Loucy (cell line): ENCODE measurements around the gene INTS13.

Experiments used
- H2AFZ ChIP-seq: fragments of 200-600 bp; sonication (generic); 2 replicates; pipeline ENCODE4 v1.6.0; 2016; ENCODE audit warnings: antibody characterized with exemption, mild to moderate bottlenecking, low read length, moderate library complexity
- H3F3A ChIP-seq: fragments of 200-600 bp; 2 replicates; pipeline ENCODE4 v1.6.0; 2016; ENCODE audit warnings: antibody characterized with exemption, low read depth, mild to moderate bottlenecking
- H3K27me3 ChIP-seq: fragments of 200-600 bp; sonication (generic); 2 replicates; pipeline ENCODE4 v1.6.1; 2014; ENCODE audit warnings: low read length, mild to moderate bottlenecking; ENCODE audit not compliant: insufficient read depth, poor library complexity, severe bottlenecking
- H3K36me3 ChIP-seq: fragments of 200-600 bp; sonication (generic); 2 replicates; pipeline ENCODE4 v1.6.1; 2016; ENCODE audit warnings: low read length; ENCODE audit not compliant: insufficient read depth
- H3K4me1 ChIP-seq: fragments of 200-600 bp; sonication (generic); 2 replicates; pipeline ENCODE4 v1.5.1; 2014; ENCODE audit warnings: low read length, mild to moderate bottlenecking; ENCODE audit not compliant: insufficient read depth, poor library complexity, severe bottlenecking
- H3K4me2 ChIP-seq: fragments of 200-600 bp; sonication (generic); 2 replicates; pipeline ENCODE4 v1.6.0; 2014; ENCODE audit warnings: antibody characterized with exemption, low read length, low read depth, mild to moderate bottlenecking; ENCODE audit not compliant: poor library complexity, severe bottlenecking
- H3K4me3 ChIP-seq: fragments of 200-600 bp; sonication (generic); 2 replicates; pipeline ENCODE4 v1.5.1; 2014; ENCODE audit warnings: low read length, mild to moderate bottlenecking, mixed read lengths; ENCODE audit not compliant: poor library complexity, severe bottlenecking
- H3K79me2 ChIP-seq: fragments of 200-600 bp; sonication (generic); 2 replicates; pipeline ENCODE4 v1.6.1; 2014; ENCODE audit warnings: low read length; ENCODE audit not compliant: insufficient read depth
- H3K9ac ChIP-seq: fragments of 200-600 bp; sonication (generic); 2 replicates; pipeline ENCODE4 v1.6.0; 2014; ENCODE audit warnings: mild to moderate bottlenecking, low read depth, low read length, moderate library complexity; ENCODE audit not compliant: poor library complexity, severe bottlenecking
- H3K9me2 ChIP-seq: fragments of 200-600 bp; sonication (generic); replicated peaks from 2 replicates; pipeline ENCODE4 v1.6.1; 2016; ENCODE audit warnings: low read depth, low read length, mixed read lengths
- H3K9me3 ChIP-seq: fragments of 200-600 bp; sonication (generic); 2 replicates; pipeline ENCODE4 v1.6.1; 2014; ENCODE audit warnings: mild to moderate bottlenecking, antibody characterized with exemption, low read length, low read depth; ENCODE audit not compliant: insufficient read depth
- H4K20me1 ChIP-seq: fragments of 200-600 bp; sonication (generic); 2 replicates; pipeline ENCODE4 v1.6.0; 2014; ENCODE audit warnings: antibody characterized with exemption, low read length, mild to moderate bottlenecking; ENCODE audit not compliant: insufficient read depth, poor library complexity, severe bottlenecking
- CTCF ChIP-seq: fragments of 200-600 bp; sonication (generic); conservative IDR thresholded peaks from 2 replicates; pipeline ENCODE4 v1.5.1; 2014; ENCODE audit warnings: mild to moderate bottlenecking, antibody characterized with exemption, low read length
- EZH2phosphoT487 ChIP-seq: fragments of 200-600 bp; IDR thresholded peaks from 2 replicates; pipeline ENCODE4 v1.6.1; 2018; ENCODE audit warnings: antibody characterized with exemption, mild to moderate bottlenecking, moderate library complexity, borderline replicate concordance

INTS13 gene

GRCh38 chr12:26878661-26879119, 59.1 kb downstream of the INTS13 start:
- Histone ChIP-seq H4K20me1 (no peaks in the 10 kb centered on the region), H3K27me3 (no peaks in the 10 kb centered on the region), H3F3A (no peaks in the 10 kb centered on the region), H3K4me1 (peaks cover 15% of the 10 kb centered on the region), H3K9ac (peak overlapping the region; percentile 16), H3K79me2 (no peaks in the 10 kb centered on the region), H3K36me3 (no peaks in the 10 kb centered on the region), H3K9me3 (no peaks in the 10 kb centered on the region), H3K9me2 (no peaks in the 10 kb centered on the region), H3K4me3 (no peak overlapping the region), H3K4me2 (peak overlapping the region; percentile 7), H2AFZ (no peak overlapping the region)
- TF ChIP-seq EZH2phosphoT487 (no peak), CTCF (no peak)

GRCh38 chr12:26874501-26875296, 63.1 kb downstream of the INTS13 start:
- H2AFZ ChIP-seq, result peak overlapping the region; percentile 21; the same call in 1 of the 2 replicates
- no peak overlapping the region for H3K4me3 ChIP-seq
- no peaks in the 10 kb centered on the region for H3K9me2 ChIP-seq
- no peaks in the 10 kb centered on the region for H3K79me2 ChIP-seq
- H3K27me3 ChIP-seq, result no peaks in the 10 kb centered on the region
- no peaks in the 10 kb centered on the region for H3K9me3 ChIP-seq
- no peaks in the 10 kb centered on the region for H4K20me1 ChIP-seq
- H3K36me3 ChIP-seq, result no peaks in the 10 kb centered on the region
- H3K4me2 ChIP-seq, result no peak overlapping the region
- 0 out of 2 replicates have a peak, but pooled peaks cover 11% of the 10 kb centered on the region for H3F3A ChIP-seq
- H3K4me1 ChIP-seq, result peaks cover 53% of the 10 kb centered on the region
- H3K9ac ChIP-seq, result no peak overlapping the region
- TF ChIP-seq EZH2phosphoT487 (no peak), CTCF (no peak)

GRCh38 chr12:26872625-26873024, 65.2 kb downstream of the INTS13 start:
- no peaks in the 10 kb centered on the region for H3K79me2 ChIP-seq
- TF ChIP-seq EZH2phosphoT487 (no peak), CTCF (no peak)
- H3K27me3 ChIP-seq, result no peaks in the 10 kb centered on the region
- H3K4me2 ChIP-seq, result peak overlapping the region; percentile 30
- H3K36me3 ChIP-seq, result no peaks in the 10 kb centered on the region
- no peaks in the 10 kb centered on the region for H3K9me3 ChIP-seq
- H3K4me1 ChIP-seq, result peaks cover 59% of the 10 kb centered on the region
- H3K9me2 ChIP-seq, result no peaks in the 10 kb centered on the region
- no peak overlapping the region for H3K4me3 ChIP-seq
- H3F3A ChIP-seq, result 0 out of 2 replicates have a peak, but pooled peaks cover 11% of the 10 kb centered on the region
- H4K20me1 ChIP-seq, result no peaks in the 10 kb centered on the region
- H2AFZ ChIP-seq, result no peak overlapping the region
- no peak overlapping the region for H3K9ac ChIP-seq
